Liver (tissue), 9 donors: ENCODE measurements around the gene LAMA2. TPM values are rescaled to one million over a fixed set of nuclear protein-coding genes. Genes with fewer than 3 reads are reported as not detected.

ENCODE experiments used
- DNase-seq: peaks from one replicate; pipeline ENCODE4 v3.0.0-alpha.2; 2017; ENCODE audit warnings: low spot score
- H3K27ac ChIP-seq, 2 donors: one replicate each; pipeline ENCODE4 v1.7.0; 2013; ENCODE audit warnings: inconsistent platforms in 2 of 2, low read length in 2 of 2, control low read depth in 1 of 2, low read depth in 1 of 2, mild to moderate bottlenecking in 1 of 2
- H3K27me3 ChIP-seq, 4 donors: one replicate each; pipeline versions ENCODE4 v1.6.1 to v1.7.0; 2013; ENCODE audit warnings: low read length in 3 of 4, inconsistent platforms in 1 of 4, mild to moderate bottlenecking in 1 of 4, moderate library complexity in 1 of 4; ENCODE audit not compliant: control insufficient read depth in 4 of 4, insufficient read depth in 4 of 4
- H3K36me3 ChIP-seq, 4 donors: one replicate each; pipeline versions ENCODE4 v1.6.1 to v1.7.0; 2013; ENCODE audit warnings: low read length in 3 of 4, mild to moderate bottlenecking in 3 of 4, low read depth in 1 of 4, moderate library complexity in 1 of 4; ENCODE audit not compliant: control insufficient read depth in 4 of 4, insufficient read depth in 3 of 4
- H3K4me1 ChIP-seq, 4 donors: one replicate each; pipeline versions ENCODE4 v1.6.1 to v1.7.0; 2013; ENCODE audit warnings: low read length in 3 of 4, mild to moderate bottlenecking in 3 of 4, moderate library complexity in 1 of 4; ENCODE audit not compliant: control insufficient read depth in 4 of 4, insufficient read depth in 4 of 4
- H3K4me3 ChIP-seq, 3 donors: one replicate each; pipeline versions ENCODE4 v1.6.1 to v1.7.0; 2013; ENCODE audit warnings: low read length in 3 of 3, control low read depth in 1 of 3, low read depth in 1 of 3, mild to moderate bottlenecking in 1 of 3
- H3K9ac ChIP-seq, 2 donors: one replicate each; pipeline ENCODE4 v1.7.0; 2013; ENCODE audit warnings: low read length in 2 of 2, mild to moderate bottlenecking in 2 of 2, moderate library complexity in 2 of 2, control low read depth in 1 of 2, low read depth in 1 of 2
- H3K9me3 ChIP-seq, 4 donors: one replicate each; pipeline versions ENCODE4 v1.6.1 to v1.7.0; 2013; ENCODE audit warnings: low read length in 3 of 4; ENCODE audit not compliant: control insufficient read depth in 4 of 4
- EGR1 ChIP-seq, 2 donors: IDR thresholded peaks; 2 replicates each; pipeline ENCODE4 v1.6.1; 2016 to 2018; ENCODE audit warnings: antibody characterized with exemption in 2 of 2, low read depth in 2 of 2
- FOXA1 ChIP-seq: IDR thresholded peaks from 2 replicates; pipeline ENCODE4 v1.6.1; 2016; ENCODE audit warnings: antibody characterized with exemption
- FOXA2 ChIP-seq: IDR thresholded peaks from 2 replicates; pipeline ENCODE4 v1.6.1; 2016; ENCODE audit warnings: antibody characterized with exemption
- GABPA ChIP-seq, 2 donors: IDR thresholded peaks in 1 of 2; conservative IDR thresholded peaks in 1 of 2; 2 replicates each; pipeline ENCODE4 v1.6.1; 2016; ENCODE audit warnings: antibody characterized with exemption in 2 of 2, mild to moderate bottlenecking in 1 of 2, moderate library complexity in 1 of 2
- HNF4A ChIP-seq, 2 donors: conservative IDR thresholded peaks; 2 replicates each; pipeline ENCODE4 v1.6.1; 2016; ENCODE audit warnings: antibody characterized with exemption in 2 of 2, mild to moderate bottlenecking in 2 of 2
- HNF4G ChIP-seq: IDR thresholded peaks from 2 replicates; pipeline ENCODE4 v1.6.1; 2016; ENCODE audit warnings: antibody characterized with exemption
- JUND ChIP-seq, 2 donors: IDR thresholded peaks; 2 replicates each; pipeline ENCODE4 v1.6.1; 2016; ENCODE audit warnings: antibody characterized with exemption in 2 of 2
- NR2F2 ChIP-seq: IDR thresholded peaks from 2 replicates; pipeline ENCODE4 v1.6.1; 2016; ENCODE audit warnings: antibody characterized with exemption
- RAD21 ChIP-seq, 2 donors: IDR thresholded peaks; 2 replicates each; pipeline ENCODE4 v1.6.1; 2016; ENCODE audit warnings: antibody characterized with exemption in 2 of 2, mild to moderate bottlenecking in 2 of 2
- RXRA ChIP-seq, 2 donors: IDR thresholded peaks; 2 replicates each; pipeline ENCODE4 v1.6.1; 2017 to 2018; ENCODE audit warnings: antibody characterized with exemption in 2 of 2, mild to moderate bottlenecking in 1 of 2
- SP1 ChIP-seq: IDR thresholded peaks from 2 replicates; pipeline ENCODE4 v1.6.1; 2018; ENCODE audit warnings: antibody characterized with exemption, mild to moderate bottlenecking
- TAF1 ChIP-seq: conservative IDR thresholded peaks from 2 replicates; pipeline ENCODE4 v1.6.1; 2016; ENCODE audit warnings: antibody characterized with exemption, mild to moderate bottlenecking
- YY1 ChIP-seq: IDR thresholded peaks from 2 replicates; pipeline ENCODE4 v1.6.1; 2016; ENCODE audit warnings: antibody characterized with exemption, mild to moderate bottlenecking
- polyA plus RNA-seq, 2 donors: library from polyadenylated mRNA; stranded (reverse) in 1 of 2; unstranded in 1 of 2; fragments of 200-250 nt in 1 of 2; fragments of >200 nt in 1 of 2; fragmentation: Nextera tagmentation in 1 of 2; extraction: Ambion mirVana in 1 of 2; gene quantifications; one replicate each; pipeline versions ENCODE4 v1.2.1 to v1.2.3, GENCODE V29; 2013 to 2015
- total RNA-seq, 2 donors: library from RNA; depleted of rRNA; stranded (reverse); fragments of >200 nt; gene quantifications; one replicate each; pipeline ENCODE4 v1.2.3, GENCODE V29; 2014
- TF ChIP-seq, protein P1 (sequence below): IDR thresholded peaks from 2 replicates; pipeline ENCODE4 v1.6.1; 2016; ENCODE audit warnings: antibody characterized with exemption
- TF ChIP-seq, protein P2 (sequence below): IDR thresholded peaks from 2 replicates; pipeline ENCODE4 v1.6.1; 2016; ENCODE audit warnings: antibody characterized with exemption
- TF ChIP-seq, protein P3 (sequence below): IDR thresholded peaks from 2 replicates; pipeline ENCODE4 v1.6.1; 2016; ENCODE audit warnings: antibody characterized with exemption
- TF ChIP-seq, protein P4 (sequence below): fragments of 150-350 bp; IDR thresholded peaks from 2 replicates; pipeline ENCODE4 v1.5.1; 2017; ENCODE audit warnings: improper control_type of control experiment, low read depth, low read length; ENCODE audit not compliant: missing input control
- TF ChIP-seq, protein P5 (sequence below): IDR thresholded peaks from 2 replicates; pipeline ENCODE4 v1.6.1; 2016; ENCODE audit warnings: antibody characterized with exemption, mild to moderate bottlenecking
- donor health status: healthy.
- donor health status: healthy.
- donor health status: healthy.
- donor health status: healthy.
- donor health status: healthy.

LAMA2 gene
- total and polyA plus RNA-seq, 4 donors: 1.3 to 17.0 (median 3.0) TPM

DNA sequence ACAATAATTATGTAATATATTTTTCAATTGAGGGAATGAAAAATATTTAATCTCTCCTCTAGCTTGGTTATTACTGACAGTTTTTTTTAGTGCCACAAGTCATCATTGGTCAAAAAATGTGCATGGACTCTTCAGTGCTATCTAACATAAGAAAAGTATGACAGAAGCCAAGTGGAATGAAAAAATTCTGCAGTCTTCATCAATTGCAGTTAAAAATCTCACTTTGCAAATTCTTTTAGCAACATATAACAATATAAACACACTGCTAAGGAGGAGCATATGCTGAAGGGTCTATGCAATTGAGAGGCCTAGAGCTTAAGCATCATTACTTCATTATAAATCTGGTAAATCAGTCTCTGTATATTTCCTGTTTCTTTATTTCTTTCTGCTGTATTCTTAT is 652.0 kb downstream of the LAMA2 start (continued):
- TF ChIP-seq, protein P1, sequence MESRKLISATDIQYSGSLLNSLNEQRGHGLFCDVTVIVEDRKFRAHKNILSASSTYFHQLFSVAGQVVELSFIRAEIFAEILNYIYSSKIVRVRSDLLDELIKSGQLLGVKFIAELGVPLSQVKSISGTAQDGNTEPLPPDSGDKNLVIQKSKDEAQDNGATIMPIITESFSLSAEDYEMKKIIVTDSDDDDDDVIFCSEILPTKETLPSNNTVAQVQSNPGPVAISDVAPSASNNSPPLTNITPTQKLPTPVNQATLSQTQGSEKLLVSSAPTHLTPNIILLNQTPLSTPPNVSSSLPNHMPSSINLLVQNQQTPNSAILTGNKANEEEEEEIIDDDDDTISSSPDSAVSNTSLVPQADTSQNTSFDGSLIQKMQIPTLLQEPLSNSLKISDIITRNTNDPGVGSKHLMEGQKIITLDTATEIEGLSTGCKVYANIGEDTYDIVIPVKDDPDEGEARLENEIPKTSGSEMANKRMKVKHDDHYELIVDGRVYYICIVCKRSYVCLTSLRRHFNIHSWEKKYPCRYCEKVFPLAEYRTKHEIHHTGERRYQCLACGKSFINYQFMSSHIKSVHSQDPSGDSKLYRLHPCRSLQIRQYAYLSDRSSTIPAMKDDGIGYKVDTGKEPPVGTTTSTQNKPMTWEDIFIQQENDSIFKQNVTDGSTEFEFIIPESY: no peak
- TF ChIP-seq NR2F2: no peak
- no peak for TF ChIP-seq GABPA (IDR thresholded peaks at IDR 0.05 in 1 of 2, conservative IDR thresholded peaks at IDR 0.05 in 1 of 2)

DNA sequence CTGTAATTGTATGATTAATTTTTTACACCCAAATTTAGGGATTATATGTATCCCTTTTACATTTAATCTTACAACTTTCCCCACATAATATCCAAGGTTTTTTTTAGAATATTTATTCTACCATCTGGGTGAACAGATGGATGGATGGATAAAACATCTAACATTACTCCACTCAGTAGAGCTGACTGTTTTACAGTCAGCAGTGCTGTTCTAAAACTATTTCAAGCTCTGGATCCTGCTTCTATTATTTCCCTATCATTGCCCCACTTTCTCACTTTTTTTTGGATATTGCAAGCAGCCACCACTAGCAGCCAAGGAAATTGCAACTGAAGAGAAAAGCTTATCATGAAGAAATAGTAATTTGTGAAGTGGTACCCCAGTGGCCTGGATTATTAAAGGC is 653.3 kb downstream of the LAMA2 start:
- Histone ChIP-seq H3K4me3 (no peak overlapping the region), H3K27me3 (no peaks in the 10 kb centered on the region), H3K9me3 (no peaks in the 10 kb centered on the region), H3K36me3 (no peaks in the 10 kb centered on the region), H3K9ac (no peak overlapping the region), H3K27ac (no peak overlapping the region), H3K4me1 (no peaks in the 10 kb centered on the region)
- TF ChIP-seq, protein P2, sequence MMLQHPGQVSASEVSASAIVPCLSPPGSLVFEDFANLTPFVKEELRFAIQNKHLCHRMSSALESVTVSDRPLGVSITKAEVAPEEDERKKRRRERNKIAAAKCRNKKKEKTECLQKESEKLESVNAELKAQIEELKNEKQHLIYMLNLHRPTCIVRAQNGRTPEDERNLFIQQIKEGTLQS: no peak
- TF ChIP-seq, protein P3, sequence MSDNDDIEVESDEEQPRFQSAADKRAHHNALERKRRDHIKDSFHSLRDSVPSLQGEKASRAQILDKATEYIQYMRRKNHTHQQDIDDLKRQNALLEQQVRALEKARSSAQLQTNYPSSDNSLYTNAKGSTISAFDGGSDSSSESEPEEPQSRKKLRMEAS: no peak
- TF ChIP-seq TAF1 (no peak), SP1 (no peak), RAD21 (IDR thresholded peaks at IDR 0.05) (no peak), HNF4G (no peak), FOXA1 (no peak), FOXA2 (no peak), JUND (IDR thresholded peaks at IDR 0.05) (no peak), YY1 (no peak), NR2F2 (no peak), RXRA (IDR thresholded peaks at IDR 0.05) (no peak), EGR1 (IDR thresholded peaks at IDR 0.05; ENCODE audit: low read depth in 2 of 2) (no peak), HNF4A (conservative IDR thresholded peaks at IDR 0.05) (no peak)
- TF ChIP-seq, protein P4, sequence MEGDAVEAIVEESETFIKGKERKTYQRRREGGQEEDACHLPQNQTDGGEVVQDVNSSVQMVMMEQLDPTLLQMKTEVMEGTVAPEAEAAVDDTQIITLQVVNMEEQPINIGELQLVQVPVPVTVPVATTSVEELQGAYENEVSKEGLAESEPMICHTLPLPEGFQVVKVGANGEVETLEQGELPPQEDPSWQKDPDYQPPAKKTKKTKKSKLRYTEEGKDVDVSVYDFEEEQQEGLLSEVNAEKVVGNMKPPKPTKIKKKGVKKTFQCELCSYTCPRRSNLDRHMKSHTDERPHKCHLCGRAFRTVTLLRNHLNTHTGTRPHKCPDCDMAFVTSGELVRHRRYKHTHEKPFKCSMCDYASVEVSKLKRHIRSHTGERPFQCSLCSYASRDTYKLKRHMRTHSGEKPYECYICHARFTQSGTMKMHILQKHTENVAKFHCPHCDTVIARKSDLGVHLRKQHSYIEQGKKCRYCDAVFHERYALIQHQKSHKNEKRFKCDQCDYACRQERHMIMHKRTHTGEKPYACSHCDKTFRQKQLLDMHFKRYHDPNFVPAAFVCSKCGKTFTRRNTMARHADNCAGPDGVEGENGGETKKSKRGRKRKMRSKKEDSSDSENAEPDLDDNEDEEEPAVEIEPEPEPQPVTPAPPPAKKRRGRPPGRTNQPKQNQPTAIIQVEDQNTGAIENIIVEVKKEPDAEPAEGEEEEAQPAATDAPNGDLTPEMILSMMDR: no peak
- TF ChIP-seq, protein P5, sequence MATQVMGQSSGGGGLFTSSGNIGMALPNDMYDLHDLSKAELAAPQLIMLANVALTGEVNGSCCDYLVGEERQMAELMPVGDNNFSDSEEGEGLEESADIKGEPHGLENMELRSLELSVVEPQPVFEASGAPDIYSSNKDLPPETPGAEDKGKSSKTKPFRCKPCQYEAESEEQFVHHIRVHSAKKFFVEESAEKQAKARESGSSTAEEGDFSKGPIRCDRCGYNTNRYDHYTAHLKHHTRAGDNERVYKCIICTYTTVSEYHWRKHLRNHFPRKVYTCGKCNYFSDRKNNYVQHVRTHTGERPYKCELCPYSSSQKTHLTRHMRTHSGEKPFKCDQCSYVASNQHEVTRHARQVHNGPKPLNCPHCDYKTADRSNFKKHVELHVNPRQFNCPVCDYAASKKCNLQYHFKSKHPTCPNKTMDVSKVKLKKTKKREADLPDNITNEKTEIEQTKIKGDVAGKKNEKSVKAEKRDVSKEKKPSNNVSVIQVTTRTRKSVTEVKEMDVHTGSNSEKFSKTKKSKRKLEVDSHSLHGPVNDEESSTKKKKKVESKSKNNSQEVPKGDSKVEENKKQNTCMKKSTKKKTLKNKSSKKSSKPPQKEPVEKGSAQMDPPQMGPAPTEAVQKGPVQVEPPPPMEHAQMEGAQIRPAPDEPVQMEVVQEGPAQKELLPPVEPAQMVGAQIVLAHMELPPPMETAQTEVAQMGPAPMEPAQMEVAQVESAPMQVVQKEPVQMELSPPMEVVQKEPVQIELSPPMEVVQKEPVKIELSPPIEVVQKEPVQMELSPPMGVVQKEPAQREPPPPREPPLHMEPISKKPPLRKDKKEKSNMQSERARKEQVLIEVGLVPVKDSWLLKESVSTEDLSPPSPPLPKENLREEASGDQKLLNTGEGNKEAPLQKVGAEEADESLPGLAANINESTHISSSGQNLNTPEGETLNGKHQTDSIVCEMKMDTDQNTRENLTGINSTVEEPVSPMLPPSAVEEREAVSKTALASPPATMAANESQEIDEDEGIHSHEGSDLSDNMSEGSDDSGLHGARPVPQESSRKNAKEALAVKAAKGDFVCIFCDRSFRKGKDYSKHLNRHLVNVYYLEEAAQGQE: no peak
- no peak for DNase-seq
